ENCODE data around the gene C1QTNF9.
"Not testable (repeated sequence)": the region's sequence is repeated elsewhere in the genome, so short reads cannot be mapped to it uniquely, and the experiment has no call there.

GRCh38 chr13:24319641-24320040 lies 10.3 kb downstream of the C1QTNF9 start:
- not testable (repeated sequence) for TF ChIP-seq POLR2A (IDR thresholded peaks at IDR 0.05; ENCODE audit: low read length); GATA1 (IDR thresholded peaks at IDR 0.05; ENCODE audit: low read depth, low read length)
